Medulla oblongata (tissue), 1 donor: Measurements from ENCODE around the gene KCND3.

ENCODE experiments used
- DNase-seq: peaks from one replicate; pipeline ENCODE4 v3.0.0-alpha.2; 2015; ENCODE audit errors: extremely low spot score

The KCND3 gene

GRCh38 chr1:111988743-111989453 lies 570 bp downstream of the KCND3 start:
- no peak for DNase-seq

- DNase-seq, result no peak
Measured at GRCh38 chr1:111988377-111988742, 1.1 kb downstream of the KCND3 start.

GRCh38 chr1:111987502-111987901 lies 2.0 kb downstream of the KCND3 start:
- DNase-seq, result no peak

GRCh38 chr1:111983500-111983899 lies 6.0 kb downstream of the KCND3 start:
- no peak for DNase-seq

- no peak for DNase-seq
Measured at GRCh38 chr1:111982428-111982827, 7.0 kb downstream of the KCND3 start.

- DNase-seq, result no peak
Measured at GRCh38 chr1:111981871-111982270, 7.6 kb downstream of the KCND3 start.

GRCh38 chr1:111981090-111981489 lies 8.4 kb downstream of the KCND3 start:
- no peak for DNase-seq

GRCh38 chr1:111980686-111981085 lies 8.8 kb downstream of the KCND3 start:
- no peak for DNase-seq

- DNase-seq, result no peak
Measured at GRCh38 chr1:111978695-111979094, 10.8 kb downstream of the KCND3 start.

GRCh38 chr1:111977378-111977777 lies 12.1 kb downstream of the KCND3 start:
- DNase-seq, result no peak

GRCh38 chr1:111976842-111977241 lies 12.6 kb downstream of the KCND3 start:
- no peak for DNase-seq

GRCh38 chr1:111976332-111976731 lies 13.1 kb downstream of the KCND3 start:
- no peak for DNase-seq

- DNase-seq, result no peak
Measured at GRCh38 chr1:111973150-111973790, 16.2 kb downstream of the KCND3 start.

- no peak for DNase-seq
Measured at GRCh38 chr1:111971396-111971795, 18.1 kb downstream of the KCND3 start.

GRCh38 chr1:111968511-111968910 lies 21.0 kb downstream of the KCND3 start:
- no peak for DNase-seq

GRCh38 chr1:111967886-111968285 lies 21.6 kb downstream of the KCND3 start:
- DNase-seq, result no peak

GRCh38 chr1:111967067-111967690 lies 22.3 kb downstream of the KCND3 start:
- no peak for DNase-seq

- no peak for DNase-seq
Measured at GRCh38 chr1:111965781-111966443, 23.6 kb downstream of the KCND3 start.

GRCh38 chr1:111963985-111964738 lies 25.3 kb downstream of the KCND3 start:
- DNase-seq, result peak; percentile 54

GRCh38 chr1:111961773-111962565 lies 27.5 kb downstream of the KCND3 start:
- DNase-seq, result peak; percentile 58

- DNase-seq, result peak; percentile 28
Measured at GRCh38 chr1:111961016-111961415, 28.5 kb downstream of the KCND3 start.
